ENCODE results near the gene UBL4B.
A peak's percentile ranks its signal among the peaks of the same experiment; 100 is the strongest.

Gene UBL4B

DNA sequence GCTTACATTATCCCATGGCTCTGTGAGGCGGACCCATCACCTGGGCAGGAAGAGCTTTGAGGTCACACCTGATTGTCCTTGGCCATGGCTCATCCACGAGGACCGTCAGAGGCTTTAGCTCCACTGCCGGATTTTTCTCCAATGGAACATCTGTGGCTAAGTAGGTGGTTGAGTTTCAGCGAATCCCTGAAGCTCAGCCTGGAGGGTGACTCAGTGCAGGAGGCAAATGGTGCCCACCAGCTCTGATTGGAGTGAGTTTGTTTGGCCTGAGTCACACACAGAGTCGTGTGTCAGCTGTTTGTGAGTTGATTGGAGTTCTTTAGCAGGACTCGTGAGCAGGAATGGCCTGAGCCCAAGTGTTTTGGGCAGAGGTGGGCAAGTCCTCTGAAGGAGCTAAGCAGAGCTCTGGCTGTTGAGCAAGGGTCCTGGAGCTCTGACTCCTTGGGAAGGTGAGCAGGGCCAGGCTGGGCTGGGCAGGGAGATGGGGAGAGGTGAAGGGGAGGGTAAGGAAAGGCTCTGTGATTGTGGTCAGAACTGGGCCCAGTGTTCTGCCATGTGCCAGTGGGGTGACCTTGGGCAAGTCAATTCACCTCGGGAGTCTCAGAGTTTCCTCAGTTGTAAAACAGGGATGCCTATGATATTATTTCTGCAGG lies 40.0 kb downstream of the UBL4B start:
- no peak for DNase-seq (ENCODE audit: low read depth in 2 of 2)

DNA sequence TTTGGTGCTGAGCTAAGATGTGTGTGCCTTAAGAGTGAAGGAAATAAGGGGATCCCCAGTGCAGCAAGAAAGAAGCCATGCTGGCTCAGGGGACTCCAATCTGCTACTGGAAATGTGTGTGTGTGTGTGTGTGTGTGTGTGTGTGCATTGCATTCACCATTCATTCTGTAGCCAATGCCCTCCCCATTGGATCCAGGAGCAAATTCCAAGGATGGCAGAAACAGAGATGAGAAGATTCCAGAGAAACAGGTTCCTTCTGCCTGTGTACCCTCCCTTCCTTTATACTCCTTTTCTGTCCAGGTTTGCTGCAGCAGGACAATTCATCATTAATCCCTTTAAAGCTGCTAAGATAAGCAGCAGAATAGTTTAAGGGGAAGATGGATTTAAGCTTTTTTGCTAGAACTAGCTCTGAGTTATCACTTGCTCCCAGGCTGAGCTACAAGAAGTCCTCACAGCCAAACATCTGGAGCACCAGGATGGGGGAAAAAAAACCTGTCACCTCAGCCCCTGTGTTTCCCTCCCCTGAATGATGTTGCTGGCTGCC lies 41.2 kb downstream of the UBL4B start:
- DNase-seq (ENCODE audit: low read depth in 2 of 2) = no peak

DNA sequence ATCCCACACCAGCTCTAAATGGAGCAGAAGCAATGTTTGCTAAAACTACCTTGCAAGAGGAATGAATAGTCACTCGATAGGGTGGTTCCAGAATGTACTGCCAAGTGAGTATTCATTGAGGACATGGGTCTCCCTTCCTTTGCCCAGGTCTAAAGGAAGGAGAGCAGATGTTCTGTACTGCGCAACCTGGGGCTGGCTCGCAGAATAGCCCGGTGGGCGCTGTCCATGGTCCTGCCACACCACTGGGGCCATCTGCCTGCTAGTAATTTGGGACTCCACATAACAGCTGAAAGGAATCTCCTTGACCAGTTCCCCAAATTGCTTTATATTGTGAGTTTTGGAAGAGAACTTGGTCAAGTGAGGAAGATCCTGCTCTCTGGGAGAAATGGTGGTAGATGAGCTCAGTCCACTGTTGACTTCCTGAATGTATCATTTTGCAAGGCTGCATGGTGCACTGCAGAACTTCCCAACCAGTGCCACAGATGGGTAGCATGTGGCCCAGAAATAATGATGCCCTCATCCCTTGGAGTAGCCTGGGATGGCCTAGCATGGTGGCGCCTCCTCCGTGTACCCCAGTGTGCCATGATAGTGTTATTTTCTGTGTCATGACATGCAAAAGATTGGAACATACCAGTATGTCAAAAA lies 43.8 kb downstream of the UBL4B start:
- peak; percentile 13 for DNase-seq (ENCODE audit: low read depth in 2 of 2)

DNA sequence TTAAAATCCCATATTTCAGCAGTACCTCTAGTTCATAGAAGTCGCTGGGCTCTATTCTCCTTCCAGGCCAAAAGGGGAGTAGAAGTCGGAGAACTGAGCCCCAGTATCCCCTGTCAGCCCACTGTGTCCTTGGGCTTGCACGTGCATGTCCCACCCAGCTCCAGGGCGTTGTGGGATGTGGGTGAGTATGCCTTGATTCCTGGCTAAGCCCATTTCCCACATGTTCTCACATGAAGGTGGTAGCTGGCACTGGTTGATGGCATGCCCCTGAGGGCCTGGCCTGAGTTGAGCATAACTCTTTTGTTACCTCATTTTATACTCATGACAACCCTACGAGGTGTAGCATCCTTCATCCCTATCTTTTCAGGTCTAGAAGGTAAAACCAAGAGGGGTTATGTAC lies 46.0 kb downstream of the UBL4B start:
- DNase-seq (ENCODE audit: low read depth in 2 of 2) = no peak

DNA sequence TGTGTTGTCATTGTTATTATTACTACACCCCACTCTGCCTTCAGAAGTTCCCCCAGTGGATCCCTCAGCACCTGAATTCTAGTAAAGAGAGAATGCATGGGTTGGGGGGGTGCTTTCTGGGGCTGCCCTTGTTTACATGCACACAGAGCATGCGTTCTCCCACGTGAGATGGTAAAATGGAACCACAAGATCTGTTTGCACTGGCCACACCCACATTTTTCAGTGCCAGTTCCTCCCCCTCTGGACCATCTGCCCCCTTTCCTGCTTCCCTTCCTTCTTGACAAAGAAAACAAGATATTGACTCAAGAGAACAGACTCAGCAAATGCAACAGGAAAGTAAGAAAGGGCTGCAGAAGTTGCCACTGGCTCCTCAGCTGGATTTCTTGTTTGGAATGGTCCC lies 46.9 kb downstream of the UBL4B start:
- DNase-seq (ENCODE audit: low read depth in 2 of 2) = no peak

DNA sequence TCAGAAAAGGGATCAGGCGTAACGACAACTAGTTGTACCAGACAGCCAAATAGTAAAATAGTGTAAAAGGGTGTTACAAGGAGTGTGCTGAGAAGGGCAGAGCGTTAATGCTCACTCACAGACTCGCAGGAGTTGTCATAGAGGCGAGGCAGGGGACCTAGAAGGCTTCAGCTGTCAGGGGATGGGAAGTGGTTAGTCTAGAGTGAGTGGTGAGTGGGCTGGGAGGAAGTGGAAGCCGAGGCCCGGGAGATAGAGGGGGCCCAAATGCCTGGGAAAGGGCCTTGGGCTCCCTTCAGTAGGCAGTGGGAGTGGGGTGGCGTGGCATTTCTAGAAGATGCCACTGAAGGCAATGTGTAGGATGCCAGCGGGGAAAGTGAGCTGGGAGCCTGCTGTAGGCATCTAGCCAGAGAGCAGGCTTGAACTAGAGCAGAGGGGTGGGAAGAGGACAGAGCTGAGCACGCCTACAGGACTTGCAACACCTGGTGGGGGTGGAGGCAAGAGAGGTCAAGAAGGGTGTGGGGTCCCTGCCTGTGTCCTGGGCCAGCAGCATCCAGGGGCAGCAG lies 48.4 kb downstream of the UBL4B start:
- DNase-seq (ENCODE audit: low read depth in 2 of 2) = no peak

DNA sequence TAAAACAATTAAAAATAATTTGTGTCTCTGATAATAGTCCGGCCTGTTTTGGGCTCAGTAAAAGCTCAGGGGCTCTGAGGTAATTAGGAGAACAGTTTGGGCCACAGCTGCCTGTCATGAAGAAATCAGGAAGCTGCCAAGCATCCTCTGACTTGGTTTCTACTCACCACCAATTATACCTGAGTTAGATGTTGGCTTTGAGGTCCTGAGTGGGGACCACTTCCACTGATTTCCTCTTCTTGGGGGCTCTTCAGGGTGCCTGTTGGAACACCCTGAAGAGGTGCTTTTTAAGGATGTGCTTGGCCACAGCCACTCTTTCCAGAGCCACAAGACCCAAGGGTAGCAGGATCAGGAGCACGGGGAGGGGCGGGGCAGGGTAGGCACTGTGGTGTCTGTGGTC lies 48.9 kb downstream of the UBL4B start:
- no peak for DNase-seq (ENCODE audit: low read depth in 2 of 2)

DNA sequence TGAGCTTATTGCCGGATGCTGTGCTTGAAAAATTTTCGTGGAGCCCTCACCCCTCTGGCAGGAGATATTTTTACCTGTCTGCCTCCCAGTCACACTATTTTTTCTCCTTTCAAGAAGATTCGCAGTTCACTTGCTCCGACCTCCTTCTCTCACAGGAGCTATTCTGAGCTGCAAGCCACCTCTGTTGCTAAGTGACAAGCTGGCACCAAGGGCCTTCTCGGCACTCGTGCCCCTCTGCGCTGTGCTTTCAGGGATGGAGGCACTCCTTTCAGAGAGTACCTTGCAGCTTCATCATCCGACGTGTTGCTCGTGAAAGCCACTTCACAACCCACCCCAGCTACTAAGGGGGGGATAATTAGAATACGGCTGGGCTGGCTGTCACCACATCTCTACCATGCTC lies 49.6 kb downstream of the UBL4B start:
- DNase-seq (ENCODE audit: low read depth in 2 of 2) = no peak
